ENCODE data around the gene TRIM14. TPM values are rescaled to one million over a fixed set of nuclear protein-coding genes. Genes with fewer than 3 reads are reported as not detected.

TRIM14 gene
- total and polyA plus RNA-seq, 2 of the 13 experiments (the other 11 are each of a cell fraction or from before 2014, with no cell fraction given) = 9.2 to 13.0 TPM

DNA sequence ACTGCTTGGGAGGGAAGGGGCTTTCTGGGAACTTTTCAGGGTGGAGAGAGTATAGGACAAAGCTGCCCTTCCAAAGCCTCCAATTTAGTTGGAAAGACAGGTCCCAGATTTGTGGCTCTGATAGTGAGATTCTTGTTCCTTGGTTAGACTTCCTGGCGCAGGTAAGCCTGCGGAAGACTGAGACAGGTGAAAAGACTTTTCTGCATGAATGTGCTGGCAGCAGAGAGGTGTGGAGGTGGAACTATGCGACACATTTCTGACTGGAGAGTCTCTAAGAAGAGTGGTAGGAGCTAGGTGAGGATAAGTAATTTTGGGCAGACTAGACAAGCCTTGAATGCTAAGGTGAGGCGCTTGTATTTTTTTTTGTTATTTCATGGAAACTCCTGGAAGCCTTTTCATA lies 32.6 kb downstream of the TRIM14 start (continued):
- TF ChIP-seq, protein P1, sequence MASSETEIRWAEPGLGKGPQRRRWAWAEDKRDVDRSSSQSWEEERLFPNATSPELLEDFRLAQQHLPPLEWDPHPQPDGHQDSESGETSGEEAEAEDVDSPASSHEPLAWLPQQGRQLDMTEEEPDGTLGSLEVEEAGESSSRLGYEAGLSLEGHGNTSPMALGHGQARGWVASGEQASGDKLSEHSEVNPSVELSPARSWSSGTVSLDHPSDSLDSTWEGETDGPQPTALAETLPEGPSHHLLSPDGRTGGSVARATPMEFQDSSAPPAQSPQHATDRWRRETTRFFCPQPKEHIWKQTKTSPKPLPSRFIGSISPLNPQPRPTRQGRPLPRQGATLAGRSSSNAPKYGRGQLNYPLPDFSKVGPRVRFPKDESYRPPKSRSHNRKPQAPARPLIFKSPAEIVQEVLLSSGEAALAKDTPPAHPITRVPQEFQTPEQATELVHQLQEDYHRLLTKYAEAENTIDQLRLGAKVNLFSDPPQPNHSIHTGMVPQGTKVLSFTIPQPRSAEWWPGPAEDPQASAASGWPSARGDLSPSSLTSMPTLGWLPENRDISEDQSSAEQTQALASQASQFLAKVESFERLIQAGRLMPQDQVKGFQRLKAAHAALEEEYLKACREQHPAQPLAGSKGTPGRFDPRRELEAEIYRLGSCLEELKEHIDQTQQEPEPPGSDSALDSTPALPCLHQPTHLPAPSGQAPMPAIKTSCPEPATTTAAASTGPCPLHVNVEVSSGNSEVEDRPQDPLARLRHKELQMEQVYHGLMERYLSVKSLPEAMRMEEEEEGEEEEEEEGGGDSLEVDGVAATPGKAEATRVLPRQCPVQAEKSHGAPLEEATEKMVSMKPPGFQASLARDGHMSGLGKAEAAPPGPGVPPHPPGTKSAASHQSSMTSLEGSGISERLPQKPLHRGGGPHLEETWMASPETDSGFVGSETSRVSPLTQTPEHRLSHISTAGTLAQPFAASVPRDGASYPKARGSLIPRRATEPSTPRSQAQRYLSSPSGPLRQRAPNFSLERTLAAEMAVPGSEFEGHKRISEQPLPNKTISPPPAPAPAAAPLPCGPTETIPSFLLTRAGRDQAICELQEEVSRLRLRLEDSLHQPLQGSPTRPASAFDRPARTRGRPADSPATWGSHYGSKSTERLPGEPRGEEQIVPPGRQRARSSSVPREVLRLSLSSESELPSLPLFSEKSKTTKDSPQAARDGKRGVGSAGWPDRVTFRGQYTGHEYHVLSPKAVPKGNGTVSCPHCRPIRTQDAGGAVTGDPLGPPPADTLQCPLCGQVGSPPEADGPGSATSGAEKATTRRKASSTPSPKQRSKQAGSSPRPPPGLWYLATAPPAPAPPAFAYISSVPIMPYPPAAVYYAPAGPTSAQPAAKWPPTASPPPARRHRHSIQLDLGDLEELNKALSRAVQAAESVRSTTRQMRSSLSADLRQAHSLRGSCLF (CRISPR knock-in tag; IDR thresholded peaks at IDR 0.05; ENCODE audit: borderline replicate concordance) = no peak
- TF ChIP-seq TOE1 (CRISPR knock-in tag; IDR thresholded peaks at IDR 0.05) (no peak), ZNF10 (CRISPR knock-in tag; IDR thresholded peaks at IDR 0.05; ENCODE audit: borderline replicate concordance, low read depth) (no peak), KAT8 (CRISPR knock-in tag; IDR thresholded peaks at IDR 0.05) (no peak), POGK (CRISPR knock-in tag; conservative IDR thresholded peaks at IDR 0.05) (no peak)

- WGBS (ENCODE audit: low lambda C conversion rate) = 94% methylated on average over 7 of the region's 7 CpGs
- in situ Hi-C loops (cut with HindIII; ENCODE audit: extremely low pct_ligation_motif_present, low pct_unique_long_range_greater_than_20kb) (no loop called here), intact Hi-C loops (cut with micrococcal nuclease; ENCODE audit: unreplicated experiment) (no loop called here)
- H3K36me3 ChIP-seq (replicated peaks in 1 of 2; ENCODE audit: control insufficient read depth in 1 of 2, insufficient read depth in 2 of 2, low read length in 2 of 2) = peaks cover 9 to 50% of the 10 kb centered on the region in 2 experiments
- H2AFZ ChIP-seq (ENCODE audit: low read length) = no peak overlapping the region
- H3K9ac ChIP-seq (ENCODE audit: insufficient read depth, low read depth, low read length) = no peak overlapping the region
- ATAC-seq (no peak), DNase-seq (ENCODE audit: low spot score) (no peak), FAIRE-seq (no peak)
- no peaks in the 10 kb centered on the region for H3K79me2 ChIP-seq (ENCODE audit: insufficient read depth, low read length)
- no peak overlapping the region for H3K4me3 ChIP-seq (replicated peaks in 1 of 3; ENCODE audit: insufficient read depth in 1 of 3, low read depth in 2 of 3, low read length in 3 of 3)
- H4K20me1 ChIP-seq (ENCODE audit: insufficient read depth, low read length) = no peaks in the 10 kb centered on the region
- POLR2A ChIA-PET = interaction anchor here (1.5 kb wide), 1 partner anchor 30 kb away, joined by 4 read pairs; the partner anchor contains the start of gene NANS
- H3K4me2 ChIP-seq (ENCODE audit: low read depth, low read length) = no peak overlapping the region
- peaks cover 21% of the 10 kb centered on the region for H3K4me1 ChIP-seq (ENCODE audit: insufficient read depth, low read length)
- no peak overlapping the region for H3K27ac ChIP-seq (ENCODE audit: extremely low read length, insufficient read depth, low read length)
- TF ChIP-seq, protein P2, sequence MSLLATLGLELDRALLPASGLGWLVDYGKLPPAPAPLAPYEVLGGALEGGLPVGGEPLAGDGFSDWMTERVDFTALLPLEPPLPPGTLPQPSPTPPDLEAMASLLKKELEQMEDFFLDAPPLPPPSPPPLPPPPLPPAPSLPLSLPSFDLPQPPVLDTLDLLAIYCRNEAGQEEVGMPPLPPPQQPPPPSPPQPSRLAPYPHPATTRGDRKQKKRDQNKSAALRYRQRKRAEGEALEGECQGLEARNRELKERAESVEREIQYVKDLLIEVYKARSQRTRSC (CRISPR knock-in tag; IDR thresholded peaks at IDR 0.05; ENCODE audit: low read depth) = no peak
- TF ChIP-seq MIER3 (CRISPR knock-in tag; IDR thresholded peaks at IDR 0.05; ENCODE audit: borderline replicate concordance) = no peak
- TF ChIP-seq, protein P3, sequence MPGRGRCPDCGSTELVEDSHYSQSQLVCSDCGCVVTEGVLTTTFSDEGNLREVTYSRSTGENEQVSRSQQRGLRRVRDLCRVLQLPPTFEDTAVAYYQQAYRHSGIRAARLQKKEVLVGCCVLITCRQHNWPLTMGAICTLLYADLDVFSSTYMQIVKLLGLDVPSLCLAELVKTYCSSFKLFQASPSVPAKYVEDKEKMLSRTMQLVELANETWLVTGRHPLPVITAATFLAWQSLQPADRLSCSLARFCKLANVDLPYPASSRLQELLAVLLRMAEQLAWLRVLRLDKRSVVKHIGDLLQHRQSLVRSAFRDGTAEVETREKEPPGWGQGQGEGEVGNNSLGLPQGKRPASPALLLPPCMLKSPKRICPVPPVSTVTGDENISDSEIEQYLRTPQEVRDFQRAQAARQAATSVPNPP (CRISPR knock-in tag; IDR thresholded peaks at IDR 0.05) = no peak
- CTCF ChIA-PET (ENCODE audit: low intra/inter-chr PET ratio, low total read pairs) = no interaction called here
- no peaks in the 10 kb centered on the region for H3K9me3 ChIP-seq (ENCODE audit: low read length)
- no peaks in the 10 kb centered on the region for H3K27me3 ChIP-seq (ENCODE audit: control insufficient read depth in 1 of 2, insufficient read depth in 2 of 2, low read length in 2 of 2)
- BruUV-seq (replicated peaks) = no TSS peak
These were observed 33.1 kb downstream of the TRIM14 start for GRCh38 chr9:98085944-98086343.

All from HepG2 (cell line).